Diencephalon (tissue), 1 donor: ENCODE results near the gene DPH5. TPM values are rescaled to one million over a fixed set of nuclear protein-coding genes. Genes with fewer than 3 reads are reported as not detected.

Experiments
- total RNA-seq: library from RNA; depleted of rRNA; stranded (reverse); fragments of >200 nt; gene quantifications from one replicate; pipeline ENCODE4 v1.2.3, GENCODE V29; 2014

DPH5 gene
- total RNA-seq = 35.8 TPM

GRCh38 chr1:101025657-101026429, at the start of gene DPH5:
Gene DPH5, minus strand, starts transcription at chr1:101025784. Its CDS starts 341 bp downstream, at chr1:101025443.

Other genes starting within 250 kb of the DPH5 start
- gene EXTL2, start 130.9 kb downstream of the DPH5 start, total RNA-seq = 49.6 TPM
- gene SLC30A7, start 129.7 kb downstream of the DPH5 start, total RNA-seq = 30.9 TPM
- gene S1PR1, start 211.2 kb upstream of the DPH5 start, total RNA-seq = 49.8 TPM